ENCODE results near the gene ACOXL.

ACOXL gene

GRCh38 chr2:110718990-110719389 is 13.4 kb upstream of the ACOXL start:
- no peak for DNase-seq

- DNase-seq: no peak
Measured at GRCh38 chr2:110720547-110720946, 11.8 kb upstream of the ACOXL start.

GRCh38 chr2:110724820-110725219 is 7.6 kb upstream of the ACOXL start:
- DNase-seq: no peak

- DNase-seq: no peak
Measured at GRCh38 chr2:110725370-110725769, 7.0 kb upstream of the ACOXL start.

GRCh38 chr2:110725859-110726258 is 6.5 kb upstream of the ACOXL start:
- no peak for DNase-seq

GRCh38 chr2:110726285-110726684 is 6.1 kb upstream of the ACOXL start:
- no peak for DNase-seq

- DNase-seq: no peak
Measured at GRCh38 chr2:110727923-110728322, 4.5 kb upstream of the ACOXL start.

GRCh38 chr2:110729106-110729505 is 3.3 kb upstream of the ACOXL start:
- DNase-seq: no peak

- DNase-seq: no peak
Measured at GRCh38 chr2:110731064-110731463, 1.3 kb upstream of the ACOXL start.

GRCh38 chr2:110735366-110735765 is 3.0 kb downstream of the ACOXL start:
- DNase-seq: no peak

GRCh38 chr2:110737783-110738182 is 5.4 kb downstream of the ACOXL start:
- DNase-seq: no peak

- DNase-seq: no peak
Measured at GRCh38 chr2:110740747-110741349, 8.5 kb downstream of the ACOXL start.

GRCh38 chr2:110741491-110741980 is 9.2 kb downstream of the ACOXL start:
- no peak for DNase-seq

- DNase-seq: no peak
Measured at GRCh38 chr2:110742412-110742811, 10.0 kb downstream of the ACOXL start.

- no peak for DNase-seq
Measured at GRCh38 chr2:110743600-110743999, 11.2 kb downstream of the ACOXL start.

- DNase-seq: no peak
Measured at GRCh38 chr2:110744429-110744828, 12.1 kb downstream of the ACOXL start.

GRCh38 chr2:110745048-110745447 is 12.7 kb downstream of the ACOXL start:
- DNase-seq: no peak

GRCh38 chr2:110746586-110747521 is 14.5 kb downstream of the ACOXL start:
- no peak for DNase-seq

- no peak for DNase-seq
Measured at GRCh38 chr2:110747522-110748488, 15.4 kb downstream of the ACOXL start.

GRCh38 chr2:110748489-110748867 is 16.1 kb downstream of the ACOXL start:
- no peak for DNase-seq

- DNase-seq: no peak
Measured at GRCh38 chr2:110751642-110752041, 19.3 kb downstream of the ACOXL start.

- DNase-seq: no peak
Measured at GRCh38 chr2:110752871-110753270, 20.5 kb downstream of the ACOXL start.

GRCh38 chr2:110755491-110756078 is 23.2 kb downstream of the ACOXL start:
- DNase-seq: no peak
